GM21515 (cell line): ENCODE measurements around the gene IGF1R.

Experiments
- ATAC-seq: cut with Tn5 transposase; IDR thresholded peaks from one replicate; pipeline ENCODE4 v1.9.1; 2021; ENCODE audit not compliant: unreplicated experiment

The IGF1R gene

GRCh38 chr15:98773616-98774015 lies 125.3 kb downstream of the IGF1R start:
- ATAC-seq: no peak

- no peak for ATAC-seq
Measured at GRCh38 chr15:98774756-98775497, 126.6 kb downstream of the IGF1R start.

GRCh38 chr15:98775498-98776230 lies 127.3 kb downstream of the IGF1R start:
- ATAC-seq: no peak

GRCh38 chr15:98776607-98777281 lies 128.4 kb downstream of the IGF1R start:
- ATAC-seq: peak; percentile 76

GRCh38 chr15:98777426-98777825 lies 129.1 kb downstream of the IGF1R start:
- no peak for ATAC-seq

- no peak for ATAC-seq
Measured at GRCh38 chr15:98778263-98778959, 130.1 kb downstream of the IGF1R start.

- ATAC-seq: no peak
Measured at GRCh38 chr15:98778960-98779359, 130.6 kb downstream of the IGF1R start.

- peak; percentile 66 for ATAC-seq
Measured at GRCh38 chr15:98779463-98780071, 131.2 kb downstream of the IGF1R start.

GRCh38 chr15:98781838-98782237 lies 133.5 kb downstream of the IGF1R start:
- ATAC-seq: no peak

- no peak for ATAC-seq
Measured at GRCh38 chr15:98782801-98783200, 134.5 kb downstream of the IGF1R start.

- no peak for ATAC-seq
Measured at GRCh38 chr15:98785431-98785806, 137.1 kb downstream of the IGF1R start.

GRCh38 chr15:98785807-98786621 lies 137.7 kb downstream of the IGF1R start:
- peak; percentile 69 for ATAC-seq

GRCh38 chr15:98786717-98787116 lies 138.4 kb downstream of the IGF1R start:
- no peak for ATAC-seq

GRCh38 chr15:98787194-98787593 lies 138.9 kb downstream of the IGF1R start:
- no peak for ATAC-seq

GRCh38 chr15:98787936-98788757 lies 139.8 kb downstream of the IGF1R start:
- no peak for ATAC-seq

- ATAC-seq: no peak
Measured at GRCh38 chr15:98789020-98789419, 140.7 kb downstream of the IGF1R start.

GRCh38 chr15:98790270-98790669 lies 141.9 kb downstream of the IGF1R start:
- no peak for ATAC-seq

GRCh38 chr15:98791046-98791701 lies 142.8 kb downstream of the IGF1R start:
- ATAC-seq: no peak

GRCh38 chr15:98792117-98792516 lies 143.8 kb downstream of the IGF1R start:
- no peak for ATAC-seq
